Measurements from ENCODE around the gene ABCC3. TPM values are rescaled to one million over a fixed set of nuclear protein-coding genes. Genes with fewer than 3 reads are reported as not detected.

ABCC3 gene
- total RNA-seq, 1 donor from 2014 or later = 0.20 TPM

DNA sequence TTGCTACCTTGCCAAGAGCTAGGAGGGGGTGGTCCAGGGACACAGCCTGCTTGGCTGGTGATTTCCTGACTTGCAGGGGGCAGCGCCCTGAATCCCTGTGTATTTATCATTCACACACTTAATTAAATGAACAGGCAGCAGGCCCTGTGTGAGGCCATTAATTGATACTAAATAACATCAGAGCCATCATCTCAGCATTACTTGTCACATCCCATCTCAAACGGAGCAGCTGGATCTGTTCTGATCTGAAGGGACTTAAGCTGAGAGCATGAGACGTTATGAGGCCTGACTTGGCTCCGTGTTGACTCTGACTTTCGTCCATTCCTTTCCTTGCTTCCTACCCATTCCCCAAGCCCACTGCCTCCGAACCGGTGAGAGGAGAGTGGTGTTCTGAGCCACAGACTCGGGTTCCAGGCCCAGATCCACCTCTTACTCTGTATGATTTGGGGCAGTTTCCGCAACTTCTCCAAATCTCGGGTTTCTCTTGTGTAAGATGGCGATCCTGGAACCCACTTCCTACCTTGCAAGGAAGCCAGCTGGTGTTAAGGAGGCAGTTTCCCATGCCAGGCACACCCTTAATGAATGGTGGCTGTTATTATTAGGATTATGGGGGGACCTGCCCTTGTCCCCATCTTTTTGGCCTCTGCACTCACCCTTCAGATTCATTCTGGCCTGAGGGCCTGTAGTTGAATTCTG is 40.4 kb upstream of the ABCC3 start:
- H3K27ac Mint-ChIP-seq = peak overlapping the region; percentile 56
- no peaks in the 10 kb centered on the region for H3K36me3 Mint-ChIP-seq (ENCODE audit: low read depth)
- DNase-seq (no peak), ATAC-seq (ENCODE audit: low read depth) (no peak)
- ChIA-PET CTCF (no interaction called here), POLR2A (no interaction called here)
- H3K27me3 Mint-ChIP-seq = peaks cover 4% of the 10 kb centered on the region
- no peaks in the 10 kb centered on the region for H3K9me3 Mint-ChIP-seq
- TF ChIP-seq, protein P1, sequence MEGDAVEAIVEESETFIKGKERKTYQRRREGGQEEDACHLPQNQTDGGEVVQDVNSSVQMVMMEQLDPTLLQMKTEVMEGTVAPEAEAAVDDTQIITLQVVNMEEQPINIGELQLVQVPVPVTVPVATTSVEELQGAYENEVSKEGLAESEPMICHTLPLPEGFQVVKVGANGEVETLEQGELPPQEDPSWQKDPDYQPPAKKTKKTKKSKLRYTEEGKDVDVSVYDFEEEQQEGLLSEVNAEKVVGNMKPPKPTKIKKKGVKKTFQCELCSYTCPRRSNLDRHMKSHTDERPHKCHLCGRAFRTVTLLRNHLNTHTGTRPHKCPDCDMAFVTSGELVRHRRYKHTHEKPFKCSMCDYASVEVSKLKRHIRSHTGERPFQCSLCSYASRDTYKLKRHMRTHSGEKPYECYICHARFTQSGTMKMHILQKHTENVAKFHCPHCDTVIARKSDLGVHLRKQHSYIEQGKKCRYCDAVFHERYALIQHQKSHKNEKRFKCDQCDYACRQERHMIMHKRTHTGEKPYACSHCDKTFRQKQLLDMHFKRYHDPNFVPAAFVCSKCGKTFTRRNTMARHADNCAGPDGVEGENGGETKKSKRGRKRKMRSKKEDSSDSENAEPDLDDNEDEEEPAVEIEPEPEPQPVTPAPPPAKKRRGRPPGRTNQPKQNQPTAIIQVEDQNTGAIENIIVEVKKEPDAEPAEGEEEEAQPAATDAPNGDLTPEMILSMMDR (IDR thresholded peaks at IDR 0.05) = no peak
- intact Hi-C loops (cut with micrococcal nuclease) = no loop called here
- no peak overlapping the region for H3K4me3 Mint-ChIP-seq
- peaks cover 4% of the 10 kb centered on the region for H3K4me1 Mint-ChIP-seq

DNA sequence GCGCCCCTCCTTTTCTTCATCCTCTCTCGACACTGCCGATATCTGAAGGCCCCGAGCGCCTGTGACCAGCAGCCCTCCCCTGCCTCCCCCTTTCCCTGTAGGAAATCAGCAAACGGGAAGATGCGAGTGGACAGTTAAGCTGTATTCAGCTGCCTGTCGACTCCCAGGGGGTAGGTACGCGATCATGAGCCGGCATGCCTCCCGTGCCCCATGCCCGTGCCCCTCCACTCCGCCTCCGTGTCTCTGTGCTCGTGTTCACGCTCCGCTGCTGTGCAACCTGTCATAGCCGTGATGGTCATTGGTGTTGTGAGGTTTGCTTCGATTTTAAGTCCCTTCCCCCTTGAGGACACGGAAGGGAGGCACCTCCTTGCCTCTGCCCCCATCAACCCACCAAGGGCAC is 39.8 kb upstream of the ABCC3 start:
- ChIA-PET POLR2A (no interaction called here), CTCF (no interaction called here)
- Mint-ChIP-seq H3K4me3 (no peak overlapping the region), H3K27me3 (peaks cover 4% of the 10 kb centered on the region), H3K36me3 (ENCODE audit: low read depth) (no peaks in the 10 kb centered on the region), H3K9me3 (no peaks in the 10 kb centered on the region), H3K4me1 (peaks cover 4% of the 10 kb centered on the region), H3K27ac (no peak overlapping the region)
- TF ChIP-seq, protein P1 (IDR thresholded peaks at IDR 0.05) = no peak
- intact Hi-C loops (cut with micrococcal nuclease) = no loop called here
- ATAC-seq (ENCODE audit: low read depth) (no peak), DNase-seq (no peak)

DNA sequence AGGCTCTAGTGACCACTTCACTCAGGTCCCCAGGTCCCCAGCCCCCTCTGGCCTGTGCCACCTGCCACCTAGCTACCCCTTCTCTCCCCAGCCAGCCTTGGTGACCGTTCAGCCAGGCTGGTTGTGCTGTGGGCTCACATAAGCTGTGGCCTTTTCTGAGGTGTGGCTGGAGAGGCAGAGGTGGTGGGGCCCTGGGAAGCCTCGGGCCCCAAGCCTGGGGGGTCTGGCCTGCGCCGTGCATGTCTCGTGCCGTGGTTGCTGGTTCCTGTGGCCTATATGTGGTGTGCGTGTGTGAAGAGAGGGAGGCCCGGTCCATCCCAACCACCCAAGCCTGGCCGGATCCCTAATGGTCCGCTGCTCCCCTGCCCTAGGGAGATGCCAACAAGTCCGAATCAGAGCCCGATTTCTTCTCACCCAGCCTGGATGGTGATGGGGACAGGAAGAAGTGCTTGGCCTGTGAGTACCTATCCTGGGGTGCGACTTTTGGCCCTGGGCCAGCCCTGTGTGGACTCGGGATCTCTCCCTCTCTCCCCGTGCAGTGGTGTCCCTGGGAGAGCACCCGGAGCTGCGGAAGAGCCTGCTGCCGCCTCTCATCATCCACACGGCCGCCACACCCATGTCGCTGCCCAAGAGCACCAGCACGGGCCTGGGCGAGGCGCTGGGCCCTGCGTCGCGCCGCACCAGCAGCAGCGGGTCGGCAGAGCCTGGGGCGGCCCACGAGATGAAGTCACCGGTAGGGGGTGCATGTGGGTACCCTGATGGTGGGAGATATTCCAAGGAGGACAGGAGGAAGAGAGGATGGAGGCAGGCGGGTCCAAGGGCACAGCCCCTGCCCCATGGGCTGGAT is 38.3 kb upstream of the ABCC3 start:
- peaks cover 8% of the 10 kb centered on the region for H3K27me3 Mint-ChIP-seq
- H3K9me3 Mint-ChIP-seq = no peaks in the 10 kb centered on the region
- no peak overlapping the region for H3K4me3 Mint-ChIP-seq
- ChIA-PET POLR2A (no interaction called here), CTCF (no interaction called here)
- intact Hi-C loops (cut with micrococcal nuclease) = no loop called here
- no peak for ATAC-seq (ENCODE audit: low read depth)
- no peak for DNase-seq
- H3K4me1 Mint-ChIP-seq = peaks cover 4% of the 10 kb centered on the region
- H3K36me3 Mint-ChIP-seq (ENCODE audit: low read depth) = no peaks in the 10 kb centered on the region
- TF ChIP-seq, protein P1 (IDR thresholded peaks at IDR 0.05) = no peak
- no peak overlapping the region for H3K27ac Mint-ChIP-seq

DNA sequence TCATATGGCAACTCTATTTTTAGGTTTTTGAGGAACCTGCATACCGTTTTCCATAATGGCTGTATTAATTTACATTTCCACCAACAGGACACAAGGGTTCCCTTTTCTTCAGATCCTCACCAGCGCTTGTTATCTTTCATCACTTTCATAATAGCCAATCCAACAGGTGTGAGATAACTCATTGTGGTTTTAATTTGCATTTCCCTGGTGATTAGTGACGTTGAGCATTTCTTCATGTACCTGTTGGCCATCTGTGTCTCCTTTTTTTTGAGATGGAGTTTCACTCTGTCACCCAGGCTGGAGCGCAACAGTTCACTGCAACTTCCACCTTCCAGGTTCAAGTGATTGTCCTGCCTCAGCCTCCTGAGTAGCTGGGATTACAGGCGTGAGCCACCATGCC is 36.2 kb upstream of the ABCC3 start:
- Mint-ChIP-seq H3K36me3 (ENCODE audit: low read depth) (no peaks in the 10 kb centered on the region), H3K4me3 (no peak overlapping the region), H3K4me1 (peaks cover 4% of the 10 kb centered on the region), H3K9me3 (no peaks in the 10 kb centered on the region), H3K27me3 (peaks cover 18% of the 10 kb centered on the region), H3K27ac (no peak overlapping the region)
- no peak for DNase-seq
- POLR2A ChIA-PET = no interaction called here
- ATAC-seq (ENCODE audit: low read depth) = peak; percentile 34
- TF ChIP-seq, protein P1 (IDR thresholded peaks at IDR 0.05) = no peak
- CTCF ChIA-PET = no interaction called here
- intact Hi-C loops (cut with micrococcal nuclease) = no loop called here

DNA sequence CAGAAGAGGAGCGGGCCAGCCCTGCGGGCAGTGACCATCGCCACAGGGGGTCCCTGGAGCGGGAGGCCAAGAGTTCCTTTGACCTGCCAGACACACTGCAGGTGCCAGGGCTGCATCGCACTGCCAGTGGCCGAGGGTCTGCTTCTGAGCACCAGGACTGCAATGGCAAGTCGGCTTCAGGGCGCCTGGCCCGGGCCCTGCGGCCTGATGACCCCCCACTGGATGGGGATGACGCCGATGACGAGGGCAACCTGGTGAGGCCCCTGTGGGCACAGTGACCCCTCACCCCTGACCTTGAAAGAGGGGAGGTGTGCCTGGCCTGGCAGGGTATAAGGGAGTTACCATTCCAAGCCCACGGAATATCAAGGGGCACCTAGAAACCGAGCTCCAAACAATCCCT is 35.1 kb upstream of the ABCC3 start:
- Mint-ChIP-seq H3K4me1 (peaks cover 4% of the 10 kb centered on the region), H3K27me3 (peaks cover 21% of the 10 kb centered on the region), H3K4me3 (no peak overlapping the region), H3K9me3 (no peaks in the 10 kb centered on the region), H3K27ac (no peak overlapping the region), H3K36me3 (ENCODE audit: low read depth) (no peaks in the 10 kb centered on the region)
- POLR2A ChIA-PET = no interaction called here
- DNase-seq = no peak
- CTCF ChIA-PET = no interaction called here
- intact Hi-C loops (cut with micrococcal nuclease) = no loop called here
- TF ChIP-seq, protein P1 (IDR thresholded peaks at IDR 0.05) = no peak
- no peak for ATAC-seq (ENCODE audit: low read depth)

Measured in activated B cell treated with CpG ODN at 0.5 μM for 24 hours (primary cell).